Activated CD8-positive, alpha-beta T cell treated with anti-CD3 and anti-CD28 coated beads for 36 hours (primary cell): ENCODE measurements around the gene ATRN. TPM values are rescaled to one million over a fixed set of nuclear protein-coding genes. Genes with fewer than 3 reads are reported as not detected.
"Not testable (repeated sequence)": the region's sequence is repeated elsewhere in the genome, so short reads cannot be mapped to it uniquely, and the experiment has no call there.

Source experiments
- ATAC-seq: fragments of 200-7000 bp; cut with Tn5 transposase; one replicate; pipeline ENCODE4 v1.10.0; 2021; ENCODE audit warnings: mild to moderate bottlenecking, moderate library complexity
- CTCF ChIA-PET: fragments of 350-600 bp; sonication (Branson Sonifier 250); formaldehyde crosslinking; loops from one replicate; lab custom pipeline; 2021; ENCODE audit warnings: antibody characterized with exemption; lab: Charles Lee
- POLR2A ChIA-PET: fragments of 350-600 bp; sonication (Branson Sonifier 250); formaldehyde crosslinking; loops from one replicate; lab custom pipeline; 2021; ENCODE audit warnings: antibody characterized with exemption; lab: Charles Lee
- DNase-seq: peaks from one replicate; pipeline ENCODE4 v3.0.0-alpha.2; 2020
- H3K27ac Mint-ChIP-seq: one replicate; pipeline ENCODE4 v1.8.0; 2021; ENCODE audit warnings: mild to moderate bottlenecking, mixed read lengths
- H3K27me3 Mint-ChIP-seq: one replicate; pipeline ENCODE4 v1.8.0; 2021; ENCODE audit warnings: mixed read lengths
- H3K36me3 Mint-ChIP-seq: one replicate; pipeline ENCODE4 v1.8.0; 2021; ENCODE audit warnings: low read depth, mixed read lengths
- H3K4me1 Mint-ChIP-seq: one replicate; pipeline ENCODE4 v1.8.0; 2021; ENCODE audit warnings: low read depth, mixed read lengths
- H3K4me3 Mint-ChIP-seq: one replicate; pipeline ENCODE4 v1.8.0; 2021; ENCODE audit warnings: mild to moderate bottlenecking, moderate library complexity, mixed read lengths
- H3K9me3 Mint-ChIP-seq: one replicate; pipeline ENCODE4 v1.8.0; 2021; ENCODE audit warnings: mixed read lengths
- CTCF ChIP-seq: fragments of 200-600 bp; IDR thresholded peaks from one replicate; pipeline ENCODE4 v1.8.0; 2022; ENCODE audit warnings: antibody characterized with exemption, mild to moderate bottlenecking
- intact Hi-C: fragments of 100-400 bp; cut with micrococcal nuclease; formaldehyde crosslinking; loops from one replicate; pipeline ENCODE4 v1.10.0; 2022
- total RNA-seq, 2 experiments: library from RNA; stranded (reverse); gene quantifications; one replicate each; pipeline ENCODE4 v1.2.3, GENCODE V29; 2021

The ATRN gene
- total RNA-seq, 2 experiments from 2014 or later = 8.2 to 8.6 TPM

DNA sequence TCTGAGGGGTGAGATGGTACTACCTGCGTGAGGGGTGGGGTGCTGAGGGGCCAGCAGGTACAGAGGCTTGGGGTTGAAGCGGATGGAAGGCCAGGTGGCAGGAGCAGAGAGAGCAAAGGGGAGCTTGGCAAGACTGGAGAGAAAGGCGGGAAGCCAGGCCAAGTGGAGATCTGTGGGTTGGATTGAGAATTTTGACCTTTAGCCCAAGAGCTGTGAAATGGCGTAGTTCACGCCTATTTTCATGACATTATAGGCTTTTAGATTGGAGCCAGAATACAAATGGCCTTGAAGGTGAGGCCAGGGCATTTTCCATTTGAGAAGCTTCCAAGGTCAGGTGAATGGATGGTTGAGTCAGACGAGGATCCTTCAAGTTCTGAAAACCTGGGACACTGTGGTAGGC, 2.5 kb downstream of the ATRN start:
- H3K27me3 Mint-ChIP-seq = no peaks in the 10 kb centered on the region
- DNase-seq (no peak), ATAC-seq (no peak)
- ChIA-PET POLR2A (no interaction called here), CTCF (interaction anchor here (1.5 kb wide), 1 partner anchor 90 kb away, joined by 5 read pairs; no protein-coding TSS in a partner anchor)
- no peak for TF ChIP-seq CTCF
- no peak overlapping the region for H3K4me3 Mint-ChIP-seq
- intact Hi-C loops = no loop called here
- H3K27ac Mint-ChIP-seq = peak overlapping the region; percentile 27
- peaks cover 2% of the 10 kb centered on the region for H3K36me3 Mint-ChIP-seq
- H3K4me1 Mint-ChIP-seq = peaks cover 30% of the 10 kb centered on the region
- H3K9me3 Mint-ChIP-seq = no peaks in the 10 kb centered on the region

DNA sequence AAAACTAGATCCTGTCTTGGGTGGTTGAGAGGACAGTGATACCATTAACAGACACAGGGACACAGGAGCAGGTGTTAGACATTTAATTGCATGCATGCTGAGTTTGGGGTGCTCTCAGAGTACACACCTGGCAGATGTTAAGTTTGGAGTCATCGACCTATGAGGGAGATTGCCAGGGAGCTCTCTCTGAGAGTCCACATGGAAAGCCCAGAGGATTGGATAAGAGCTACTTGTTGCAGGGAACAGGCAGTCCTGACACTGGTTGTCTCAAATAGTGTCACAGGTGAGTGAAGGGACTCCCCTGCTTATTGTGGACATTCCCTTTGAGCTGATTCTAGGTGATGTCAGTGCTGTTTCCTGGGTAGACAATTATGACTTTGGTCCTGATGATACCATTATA, 3.1 kb downstream of the ATRN start:
- intact Hi-C loops = no loop called here
- ChIA-PET CTCF (interaction anchor here (1.2 to 1.5 kb wide), 2 partner anchors 11 to 90 kb away, joined by 3 to 5 read pairs; no protein-coding TSS in a partner anchor), POLR2A (no interaction called here)
- peak; percentile 12 for DNase-seq
- Mint-ChIP-seq H3K27me3 (no peaks in the 10 kb centered on the region), H3K4me1 (peaks cover 30% of the 10 kb centered on the region), H3K4me3 (no peak overlapping the region), H3K27ac (no peak overlapping the region), H3K36me3 (peaks cover 2% of the 10 kb centered on the region), H3K9me3 (no peaks in the 10 kb centered on the region)
- ATAC-seq = no peak
- TF ChIP-seq CTCF = no peak

DNA sequence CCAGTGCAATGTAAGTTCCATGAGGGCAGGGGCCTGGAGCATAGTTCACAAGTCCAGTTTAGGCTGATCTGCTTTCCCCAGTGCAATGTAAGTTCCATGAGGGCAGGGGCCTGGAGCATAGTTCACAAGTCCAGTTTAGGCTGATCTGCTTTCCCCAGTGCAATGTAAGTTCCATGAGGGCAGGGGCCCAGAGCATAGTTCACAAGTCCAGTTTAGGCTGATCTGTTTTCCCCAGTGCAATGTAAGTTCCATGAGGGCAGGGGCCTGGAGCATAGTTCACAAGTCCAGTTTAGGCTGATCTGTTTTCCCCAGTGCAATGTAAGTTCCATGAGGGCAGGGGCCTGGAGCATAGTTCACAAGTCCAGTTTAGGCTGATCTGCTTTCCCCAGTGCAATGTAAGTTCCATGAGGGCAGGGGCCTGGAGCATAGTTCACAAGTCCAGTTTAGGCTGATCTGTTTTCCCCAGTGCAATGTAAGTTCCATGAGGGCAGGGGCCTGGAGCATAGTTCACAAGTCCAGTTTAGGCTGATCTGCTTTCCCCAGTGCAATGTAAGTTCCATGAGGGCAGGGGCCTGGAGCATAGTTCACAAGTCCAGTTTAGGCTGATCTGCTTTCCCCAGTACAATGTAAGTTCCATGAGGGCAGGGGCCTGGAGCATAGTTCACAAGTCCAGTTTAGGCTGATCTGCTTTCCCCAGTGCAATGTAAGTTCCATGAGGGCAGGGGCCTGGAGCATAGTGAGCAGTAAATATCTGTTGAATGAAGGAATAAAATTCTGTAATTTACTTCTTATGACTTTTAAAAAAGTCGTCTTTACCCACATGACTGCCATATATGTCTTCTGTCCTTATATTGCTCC, 6.4 kb downstream of the ATRN start:
- intact Hi-C loops, DNase-seq, CTCF ChIA-PET, ATAC-seq, POLR2A ChIA-PET, H3K36me3 Mint-ChIP-seq, H3K4me3 Mint-ChIP-seq, H3K27me3 Mint-ChIP-seq, H3K9me3 Mint-ChIP-seq, H3K27ac Mint-ChIP-seq: not testable (repeated sequence)
- H3K4me1 Mint-ChIP-seq = peaks cover 30% of the 10 kb centered on the region

DNA sequence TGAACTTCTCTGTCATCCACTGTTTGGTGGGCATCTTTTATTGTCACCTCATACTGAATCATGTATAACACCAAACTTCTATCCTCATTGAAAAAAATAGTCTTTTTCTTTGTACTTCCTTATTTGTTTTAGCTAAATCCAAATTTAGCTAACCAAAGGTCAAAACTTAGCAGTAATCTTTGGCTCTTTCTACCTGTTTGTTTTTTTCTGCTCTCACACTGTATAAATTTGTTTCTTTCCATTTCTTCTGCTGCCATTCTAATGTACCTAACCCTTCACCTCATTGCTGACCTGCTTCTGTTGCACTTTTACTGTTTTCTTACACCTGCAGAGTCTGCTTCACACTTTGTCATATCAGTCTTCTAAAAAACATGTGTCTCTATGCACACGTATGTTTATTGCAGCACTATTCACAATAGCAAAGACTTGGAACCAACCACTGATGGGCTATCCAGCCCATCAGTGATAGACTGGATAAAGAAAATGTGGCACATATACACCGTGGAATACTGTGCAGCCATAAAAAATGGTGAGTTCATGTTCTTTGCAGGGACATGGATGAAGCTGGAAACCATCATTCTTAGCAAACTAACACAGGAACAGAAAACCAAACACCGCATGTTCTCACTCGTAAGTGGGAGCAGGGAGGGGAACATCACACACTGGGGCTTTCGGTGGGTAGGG, 7.2 kb downstream of the ATRN start:
- no peak for TF ChIP-seq CTCF
- H3K9me3 Mint-ChIP-seq = no peaks in the 10 kb centered on the region
- no peaks in the 10 kb centered on the region for H3K27me3 Mint-ChIP-seq
- no peak overlapping the region for H3K4me3 Mint-ChIP-seq
- intact Hi-C loops = no loop called here
- no peak overlapping the region for H3K27ac Mint-ChIP-seq
- ATAC-seq = no peak
- DNase-seq = no peak
- peaks cover 28% of the 10 kb centered on the region for H3K4me1 Mint-ChIP-seq
- POLR2A ChIA-PET = no interaction called here
- no peaks in the 10 kb centered on the region for H3K36me3 Mint-ChIP-seq
- CTCF ChIA-PET = no interaction called here

DNA sequence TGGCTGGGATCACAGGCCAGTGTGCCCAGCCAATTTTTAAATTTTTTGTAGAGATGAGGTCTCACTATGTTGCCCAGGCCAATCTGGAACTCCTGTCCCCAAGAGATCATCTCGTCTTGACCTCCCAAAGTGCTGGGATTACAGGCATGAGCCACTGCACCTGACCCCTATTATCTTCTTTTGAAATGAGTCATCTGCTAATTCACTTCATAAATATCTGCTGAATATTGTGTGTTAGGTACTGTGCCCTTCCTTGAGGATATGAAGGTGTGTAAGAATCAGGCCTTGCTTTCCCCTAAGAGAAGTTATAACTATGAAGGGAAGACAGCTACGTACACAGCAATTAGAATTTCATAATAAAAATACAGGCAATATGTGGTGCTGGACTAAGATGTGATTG, 8.2 kb downstream of the ATRN start:
- ChIA-PET POLR2A (no interaction called here), CTCF (no interaction called here)
- DNase-seq (no peak), ATAC-seq (no peak)
- Mint-ChIP-seq H3K27me3 (no peaks in the 10 kb centered on the region), H3K36me3 (no peaks in the 10 kb centered on the region), H3K9me3 (no peaks in the 10 kb centered on the region), H3K4me3 (no peak overlapping the region), H3K27ac (no peak overlapping the region), H3K4me1 (peaks cover 19% of the 10 kb centered on the region)
- intact Hi-C loops = no loop called here
- no peak for TF ChIP-seq CTCF
